Neural progenitor cell (in vitro differentiated cells): ENCODE measurements around the gene TAMALIN. TPM values are rescaled to one million over a fixed set of nuclear protein-coding genes. Genes with fewer than 3 reads are reported as not detected.
A peak's percentile ranks its signal among the peaks of the same experiment; 100 is the strongest.

ENCODE experiments used
- DNase-seq: peaks from one replicate; pipeline ENCODE4 v3.0.0-alpha.2; 2016; ENCODE audit warnings: low spot score
- H2AFZ ChIP-seq: fragments of 200-600 bp; sonication (generic); replicated peaks from 2 replicates; pipeline ENCODE4 v1.6.1; 2016; ENCODE audit warnings: antibody characterized with exemption
- H3F3A ChIP-seq: fragments of 200-600 bp; sonication (generic); 2 replicates; pipeline ENCODE4 v1.6.1; 2016; ENCODE audit warnings: antibody characterized with exemption, low read depth
- H3K27ac ChIP-seq: fragments of 200-600 bp; sonication (generic); 2 replicates; pipeline ENCODE4 v1.5.1; 2016; ENCODE audit warnings: mild to moderate bottlenecking
- H3K27me3 ChIP-seq: fragments of 200-600 bp; sonication (generic); 2 replicates; pipeline ENCODE4 v1.6.1; 2016; ENCODE audit warnings: mild to moderate bottlenecking, moderate library complexity
- H3K36me3 ChIP-seq: fragments of 200-600 bp; sonication (generic); 2 replicates; pipeline ENCODE4 v1.5.1; 2016
- H3K4me1 ChIP-seq: fragments of 200-600 bp; sonication (generic); 2 replicates; pipeline ENCODE4 v1.6.1; 2016; ENCODE audit warnings: mixed run types
- H3K4me2 ChIP-seq: fragments of 200-600 bp; sonication (generic); 2 replicates; pipeline ENCODE4 v1.6.1; 2016
- H3K4me3 ChIP-seq: fragments of 200-600 bp; sonication (generic); 2 replicates; pipeline ENCODE4 v1.5.1; 2016
- H3K79me2 ChIP-seq: fragments of 200-600 bp; sonication (generic); 2 replicates; pipeline ENCODE4 v1.6.1; 2016; ENCODE audit warnings: low read depth
- H3K9ac ChIP-seq: fragments of 200-600 bp; sonication (generic); 2 replicates; pipeline ENCODE4 v1.6.1; 2016
- H3K9me3 ChIP-seq: fragments of 200-600 bp; sonication (generic); 2 replicates; pipeline ENCODE4 v1.5.1; 2016; ENCODE audit warnings: low read depth
- H4K20me1 ChIP-seq: fragments of 200-600 bp; sonication (generic); 2 replicates; pipeline ENCODE4 v1.6.1; 2016; ENCODE audit warnings: low read depth
- H3K27ac Mint-ChIP-seq: 3 replicates; pipeline ENCODE4 v1.8.0; 2021; ENCODE audit warnings: mixed read lengths
- H3K27me3 Mint-ChIP-seq: 2 replicates; pipeline ENCODE4 v1.8.0; 2022; ENCODE audit warnings: low read depth, mild to moderate bottlenecking, inconsistent platforms, moderate library complexity, mixed read lengths; ENCODE audit not compliant: insufficient read depth
- H3K36me3 Mint-ChIP-seq: 3 replicates; pipeline ENCODE4 v1.8.0; 2021; ENCODE audit warnings: mixed read lengths
- H3K4me1 Mint-ChIP-seq: 3 replicates; pipeline ENCODE4 v1.8.0; 2021; ENCODE audit warnings: mixed read lengths
- H3K4me3 Mint-ChIP-seq: 3 replicates; pipeline ENCODE4 v1.8.0; 2021; ENCODE audit warnings: mild to moderate bottlenecking, moderate library complexity, mixed read lengths
- H3K9me3 Mint-ChIP-seq: 3 replicates; pipeline ENCODE4 v1.8.0; 2020; ENCODE audit warnings: mixed read lengths
- EZH2 ChIP-seq: fragments of 200-600 bp; sonication (generic); IDR thresholded peaks from 2 replicates; pipeline ENCODE4 v1.6.1; 2017; ENCODE audit warnings: antibody characterized with exemption, mild to moderate bottlenecking, moderate library complexity
- EZH2phosphoT487 ChIP-seq: fragments of 200-600 bp; sonication (generic); IDR thresholded peaks from 2 replicates; pipeline ENCODE4 v1.6.1; 2017; ENCODE audit warnings: antibody characterized with exemption
- total RNA-seq: library from RNA; depleted of rRNA; stranded (reverse); fragments of >200 nt; gene quantifications from 2 replicates; pipeline ENCODE4 v1.2.3, GENCODE V29; 2015; ENCODE audit warnings: low replicate concordance
- TF ChIP-seq, protein P1 (sequence below): fragments of 200-600 bp; sonication (generic); IDR thresholded peaks from 2 replicates; pipeline ENCODE4 v1.5.1; 2017; ENCODE audit warnings: antibody characterized with exemption, mild to moderate bottlenecking

The TAMALIN gene
- total RNA-seq, 1 donor from 2014 or later: 1.1 TPM

GRCh38 chr12:52003591-52003990 is 3.2 kb upstream of the TAMALIN start:
- H3K36me3 Mint-ChIP-seq: peaks cover 14% of the 10 kb centered on the region
- no peak overlapping the region for H3K27ac Mint-ChIP-seq
- Histone ChIP-seq H2AFZ (no peak overlapping the region), H3K27ac (no peak overlapping the region), H3K9ac (no peak overlapping the region), H3F3A (no peaks in the 10 kb centered on the region), H3K4me1 (peaks cover 16% of the 10 kb centered on the region), H3K79me2 (no peaks in the 10 kb centered on the region), H3K9me3 (no peaks in the 10 kb centered on the region), H3K36me3 (no peaks in the 10 kb centered on the region), H3K27me3 (peaks cover 45% of the 10 kb centered on the region), H4K20me1 (no peaks in the 10 kb centered on the region), H3K4me2 (no peak overlapping the region), H3K4me3 (no peak overlapping the region)
- no peaks in the 10 kb centered on the region for H3K9me3 Mint-ChIP-seq
- DNase-seq: no peak
- H3K4me3 Mint-ChIP-seq: no peak overlapping the region
- TF ChIP-seq EZH2: no peak
- no peak for TF ChIP-seq EZH2phosphoT487
- TF ChIP-seq, protein P1, sequence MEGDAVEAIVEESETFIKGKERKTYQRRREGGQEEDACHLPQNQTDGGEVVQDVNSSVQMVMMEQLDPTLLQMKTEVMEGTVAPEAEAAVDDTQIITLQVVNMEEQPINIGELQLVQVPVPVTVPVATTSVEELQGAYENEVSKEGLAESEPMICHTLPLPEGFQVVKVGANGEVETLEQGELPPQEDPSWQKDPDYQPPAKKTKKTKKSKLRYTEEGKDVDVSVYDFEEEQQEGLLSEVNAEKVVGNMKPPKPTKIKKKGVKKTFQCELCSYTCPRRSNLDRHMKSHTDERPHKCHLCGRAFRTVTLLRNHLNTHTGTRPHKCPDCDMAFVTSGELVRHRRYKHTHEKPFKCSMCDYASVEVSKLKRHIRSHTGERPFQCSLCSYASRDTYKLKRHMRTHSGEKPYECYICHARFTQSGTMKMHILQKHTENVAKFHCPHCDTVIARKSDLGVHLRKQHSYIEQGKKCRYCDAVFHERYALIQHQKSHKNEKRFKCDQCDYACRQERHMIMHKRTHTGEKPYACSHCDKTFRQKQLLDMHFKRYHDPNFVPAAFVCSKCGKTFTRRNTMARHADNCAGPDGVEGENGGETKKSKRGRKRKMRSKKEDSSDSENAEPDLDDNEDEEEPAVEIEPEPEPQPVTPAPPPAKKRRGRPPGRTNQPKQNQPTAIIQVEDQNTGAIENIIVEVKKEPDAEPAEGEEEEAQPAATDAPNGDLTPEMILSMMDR: no peak
- peaks cover 35% of the 10 kb centered on the region for H3K4me1 Mint-ChIP-seq
- peaks cover 23% of the 10 kb centered on the region for H3K27me3 Mint-ChIP-seq

- H2AFZ ChIP-seq: no peak overlapping the region
- H3K79me2 ChIP-seq: no peaks in the 10 kb centered on the region
- no peak overlapping the region for H3K27ac ChIP-seq
- peaks cover 49% of the 10 kb centered on the region for H3K27me3 ChIP-seq
- no peaks in the 10 kb centered on the region for H3K36me3 ChIP-seq
- DNase-seq: peak; percentile 84
- H3F3A ChIP-seq: no peaks in the 10 kb centered on the region
- H3K4me1 ChIP-seq: peaks cover 16% of the 10 kb centered on the region
- Mint-ChIP-seq H3K4me3 (no peak overlapping the region), H3K27ac (peak overlapping the region; percentile 42), H3K4me1 (peaks cover 38% of the 10 kb centered on the region), H3K36me3 (peaks cover 14% of the 10 kb centered on the region), H3K9me3 (no peaks in the 10 kb centered on the region), H3K27me3 (peaks cover 26% of the 10 kb centered on the region)
- no peaks in the 10 kb centered on the region for H3K9me3 ChIP-seq
- H4K20me1 ChIP-seq: no peaks in the 10 kb centered on the region
- no peak overlapping the region for H3K4me2 ChIP-seq
- H3K9ac ChIP-seq: no peak overlapping the region
- TF ChIP-seq EZH2phosphoT487 (no peak), EZH2 (no peak)
- TF ChIP-seq, protein P1: peak; percentile 75
- no peak overlapping the region for H3K4me3 ChIP-seq
Observed at GRCh38 chr12:52004042-52004648, 2.6 kb upstream of the TAMALIN start.

DNA sequence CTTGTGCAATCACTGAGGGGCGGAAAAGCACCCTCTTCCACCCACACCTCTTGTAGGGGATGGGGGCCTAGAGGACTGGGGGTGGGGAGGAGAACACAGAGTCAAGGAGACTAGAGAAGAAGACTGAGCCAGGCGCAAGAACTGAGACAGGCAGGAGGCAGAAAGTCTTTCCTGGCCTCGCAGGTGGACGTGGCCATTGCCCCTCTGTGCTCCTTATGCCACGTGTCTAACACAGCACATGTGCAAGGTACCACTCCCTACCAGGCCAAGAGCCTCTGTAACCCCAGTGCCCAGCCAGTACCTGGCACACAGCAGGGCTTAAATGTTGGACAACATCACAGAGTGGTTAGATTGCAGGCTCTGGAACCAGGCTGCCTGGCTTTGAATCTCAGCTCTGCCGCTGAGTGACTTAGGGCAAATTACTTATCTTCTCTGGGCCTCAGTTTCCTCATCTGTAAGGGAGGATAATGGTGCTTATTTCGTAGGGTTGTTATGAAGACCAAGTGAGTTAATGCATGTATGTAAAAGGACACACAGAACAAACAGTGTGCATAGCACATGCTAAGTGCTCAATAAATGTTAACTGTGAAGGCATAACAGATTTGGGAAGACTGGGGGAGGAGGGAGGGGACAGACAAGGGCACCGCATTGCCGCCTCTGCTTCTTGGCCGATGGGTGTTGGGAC is 1.4 kb upstream of the TAMALIN start:
- Histone ChIP-seq H3K4me2 (peak overlapping the region; percentile 93), H2AFZ (no peak overlapping the region), H3K4me1 (peaks cover 24% of the 10 kb centered on the region), H3K9ac (no peak overlapping the region), H3K27me3 (peaks cover 49% of the 10 kb centered on the region), H3K27ac (no peak overlapping the region), H4K20me1 (no peaks in the 10 kb centered on the region), H3K4me3 (no peak overlapping the region), H3F3A (peaks cover 8% of the 10 kb centered on the region), H3K79me2 (no peaks in the 10 kb centered on the region), H3K9me3 (no peaks in the 10 kb centered on the region), H3K36me3 (no peaks in the 10 kb centered on the region)
- H3K27me3 Mint-ChIP-seq: peaks cover 24% of the 10 kb centered on the region
- no peak for TF ChIP-seq EZH2phosphoT487
- no peak for DNase-seq
- H3K4me3 Mint-ChIP-seq: peak overlapping the region; percentile 92
- H3K27ac Mint-ChIP-seq: no peak overlapping the region
- H3K9me3 Mint-ChIP-seq: no peaks in the 10 kb centered on the region
- H3K36me3 Mint-ChIP-seq: peaks cover 13% of the 10 kb centered on the region
- H3K4me1 Mint-ChIP-seq: peaks cover 46% of the 10 kb centered on the region
